NOMO-1 treated with dmso at 0.1 percent for 144 hours (cell line): ENCODE measurements around the gene LOXL4.

Experiments used
- DNase-seq: peaks from one replicate; lab custom pipeline; 2025; ENCODE audit not compliant: unreplicated experiment; lab: John Stamatoyannopoulos, UW

LOXL4 gene

DNA sequence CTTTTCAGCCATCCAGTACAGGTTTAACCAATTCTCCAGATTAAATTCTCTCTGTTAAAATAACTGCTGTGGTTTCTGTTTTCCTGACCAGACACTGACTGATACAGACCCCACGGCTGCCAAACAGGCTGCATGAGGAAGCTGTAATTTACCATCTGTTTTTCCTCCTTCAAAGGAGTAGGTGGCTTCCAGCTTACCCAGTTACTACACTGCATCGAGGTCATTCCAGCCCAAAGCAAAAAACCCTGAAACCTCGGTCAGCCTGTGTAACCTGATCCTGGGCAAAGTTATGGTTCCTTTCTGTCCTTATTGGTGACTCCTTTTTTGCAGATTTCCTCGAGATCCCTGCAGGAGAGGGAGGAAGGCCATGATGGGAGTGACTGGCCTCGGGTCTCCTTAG is 27.9 kb upstream of the LOXL4 start:
- DNase-seq, result no peak

GRCh38 chr10:98295401-98295811 is 27.4 kb upstream of the LOXL4 start:
- DNase-seq, result peak; percentile 24

- no peak for DNase-seq
These were observed 26.3 kb upstream of the LOXL4 start for GRCh38 chr10:98294270-98294627.

GRCh38 chr10:98293550-98294269 is 25.7 kb upstream of the LOXL4 start:
- no peak for DNase-seq

- DNase-seq, result no peak
These were observed 25.0 kb upstream of the LOXL4 start for GRCh38 chr10:98292971-98293370.

DNA sequence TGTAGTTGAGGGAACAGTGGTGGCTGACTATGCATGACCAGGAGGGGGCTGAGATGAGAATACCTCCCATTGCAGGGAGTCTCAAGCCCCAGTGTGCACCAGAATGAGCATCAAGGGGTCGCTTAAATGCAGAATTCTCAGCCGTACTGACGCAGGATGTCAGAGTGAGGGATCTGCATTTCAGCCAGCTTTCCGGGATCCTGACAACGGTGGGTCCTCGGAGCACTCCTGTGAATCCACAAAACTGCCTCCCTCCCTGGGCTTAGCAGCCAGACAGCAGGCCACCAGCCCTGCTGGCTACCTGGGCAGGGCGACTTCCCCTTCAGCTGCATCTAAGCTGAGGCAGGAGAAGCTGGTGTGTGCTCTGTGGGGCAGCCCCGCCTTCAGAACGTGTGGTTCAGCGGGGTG is 21.8 kb upstream of the LOXL4 start:
- DNase-seq, result no peak

DNA sequence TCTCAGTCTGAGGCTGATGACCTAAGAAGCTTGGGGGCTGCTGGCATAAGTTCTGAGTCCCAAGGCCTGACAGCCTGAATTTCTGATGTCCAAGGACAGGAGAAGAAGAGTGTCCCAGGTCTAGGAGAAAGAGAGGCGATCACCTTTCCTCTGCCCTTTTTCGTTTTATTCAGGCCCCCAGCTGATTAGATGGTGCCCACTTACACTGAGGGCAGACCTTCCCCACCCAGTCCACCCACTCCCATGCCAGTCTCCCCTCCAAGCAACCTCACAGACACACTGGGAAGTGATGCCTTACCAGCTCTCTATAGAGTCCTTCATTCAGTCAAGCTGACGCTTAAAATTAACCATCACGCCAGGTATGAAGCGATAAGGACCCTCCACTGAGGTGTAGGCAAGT is 19.3 kb upstream of the LOXL4 start:
- no peak for DNase-seq

DNA sequence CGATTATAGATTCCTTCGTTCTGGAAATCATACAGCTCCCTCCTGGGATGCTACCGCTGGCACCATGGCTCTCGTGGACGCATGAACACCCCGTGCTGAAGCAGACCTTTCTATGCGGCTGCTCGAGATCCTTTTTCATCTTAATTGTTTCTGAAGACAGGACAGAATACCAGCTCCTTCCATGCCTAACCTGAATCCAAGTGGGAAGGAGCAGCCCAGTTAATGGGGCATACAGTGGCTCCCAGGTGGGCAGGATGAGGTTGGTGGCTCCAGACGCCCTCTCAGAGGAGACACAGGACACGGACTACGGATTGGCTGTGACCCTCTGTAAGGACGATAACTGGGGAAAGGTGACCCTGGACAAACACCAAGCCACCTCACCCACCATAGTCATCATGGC is 18.4 kb upstream of the LOXL4 start:
- no peak for DNase-seq

DNA sequence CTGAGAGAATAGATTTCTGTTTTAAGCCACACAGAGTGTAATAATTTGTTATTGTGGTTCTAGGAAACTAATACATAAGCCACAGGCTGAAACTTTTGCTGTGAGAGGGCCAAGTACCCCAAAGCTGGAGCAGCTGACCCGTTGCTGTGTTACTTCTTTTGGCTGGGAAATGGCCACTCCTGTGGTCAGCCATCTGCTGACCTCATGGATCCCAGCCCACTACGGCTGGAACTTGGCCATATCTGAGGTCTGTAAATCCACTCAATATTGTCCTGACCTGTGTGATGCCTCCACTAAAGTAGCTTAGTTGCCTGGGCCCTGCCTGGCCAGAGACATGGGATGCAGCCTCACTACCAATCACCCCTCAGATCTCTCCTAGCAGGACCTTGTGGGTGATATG is 17.4 kb upstream of the LOXL4 start:
- no peak for DNase-seq

GRCh38 chr10:98276311-98276710 is 8.3 kb upstream of the LOXL4 start:
- DNase-seq, result no peak

DNA sequence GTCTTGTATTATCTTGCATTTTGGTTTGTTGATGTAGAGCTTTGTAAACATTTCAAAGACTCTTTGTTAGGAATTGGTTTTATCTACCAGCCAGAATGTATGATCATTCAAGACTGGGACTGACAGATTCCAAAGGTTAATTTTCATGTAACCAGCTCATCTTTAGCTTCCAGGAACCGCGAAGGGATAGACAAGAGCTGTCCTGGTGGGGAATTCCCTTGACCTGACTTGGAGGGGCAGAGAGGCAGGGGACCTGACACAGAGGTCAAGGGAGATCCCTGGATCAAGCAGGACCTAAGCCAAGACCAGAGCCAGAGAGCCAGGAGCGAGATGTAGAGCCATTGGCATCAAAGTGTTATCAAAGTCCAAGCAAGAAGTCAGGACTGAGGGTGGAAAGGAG is 6.6 kb upstream of the LOXL4 start:
- no peak for DNase-seq

- DNase-seq, result no peak
These were observed 5.3 kb upstream of the LOXL4 start for GRCh38 chr10:98273057-98273850.

DNA sequence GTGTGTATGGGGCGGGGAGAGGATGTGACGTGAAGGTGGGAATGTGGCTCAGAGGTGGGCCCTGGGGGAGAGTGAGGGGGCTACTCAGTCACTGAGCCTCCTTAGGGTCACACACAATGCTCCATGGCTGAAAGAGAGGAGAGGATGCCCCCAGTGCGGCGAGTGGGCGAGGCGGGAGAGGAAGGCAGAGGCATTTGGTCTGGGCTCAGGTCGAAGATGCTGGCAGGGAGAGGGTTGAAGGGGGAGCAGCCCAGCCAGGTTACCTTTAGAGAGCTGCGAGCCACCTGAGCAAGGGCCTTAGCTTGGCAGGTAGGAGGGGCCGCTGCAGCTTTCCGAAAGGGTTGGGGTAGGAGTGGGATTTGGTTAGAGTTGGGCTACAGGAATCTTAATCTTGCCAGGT is 4.7 kb upstream of the LOXL4 start:
- DNase-seq, result no peak

GRCh38 chr10:98272245-98272644 is 4.3 kb upstream of the LOXL4 start:
- DNase-seq, result no peak

DNA sequence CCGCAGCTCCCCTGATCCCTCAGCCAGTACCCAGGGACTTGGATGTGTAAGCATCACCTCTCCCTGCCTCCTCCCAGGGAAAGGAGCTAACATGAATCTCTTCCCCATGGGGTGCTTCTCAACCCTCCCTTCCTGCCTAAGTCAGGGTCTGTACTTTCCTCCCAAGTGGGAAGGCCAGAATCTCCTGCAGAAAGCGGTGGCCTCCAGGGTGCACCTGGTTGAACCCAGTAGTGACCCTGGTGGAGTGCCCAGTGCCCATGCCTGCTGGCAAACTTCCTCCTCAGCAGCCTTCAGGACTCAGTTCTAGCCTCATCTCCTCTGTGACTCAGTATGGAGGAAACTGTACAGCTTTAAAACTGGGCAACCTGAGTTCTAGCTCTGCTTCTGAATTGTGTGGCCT is 2.8 kb upstream of the LOXL4 start:
- DNase-seq, result no peak

GRCh38 chr10:98270073-98270740 is 2.2 kb upstream of the LOXL4 start:
- DNase-seq, result no peak

DNA sequence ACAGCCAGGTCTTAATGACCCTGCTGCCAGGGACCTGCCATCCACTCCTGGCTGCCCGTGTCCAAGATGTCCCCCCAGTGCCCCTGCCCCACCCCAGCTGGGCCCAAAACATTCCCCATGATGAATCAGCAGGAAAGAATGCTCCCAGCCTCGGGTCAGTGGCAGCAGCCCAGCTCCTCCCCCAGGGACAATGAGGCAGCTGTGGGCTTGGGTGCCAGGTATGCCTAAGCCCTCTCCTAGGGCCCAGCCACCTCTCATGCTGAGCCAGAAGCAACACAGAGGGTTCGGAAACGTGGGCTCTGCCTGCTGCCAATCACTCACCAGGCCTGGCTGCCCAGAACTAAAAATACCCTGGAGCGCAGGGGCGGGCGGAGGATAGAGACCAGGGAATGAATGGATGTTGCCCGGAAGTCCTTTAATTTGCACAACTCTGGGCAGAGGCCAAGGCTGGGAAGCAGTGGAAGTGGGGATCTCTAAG is 1.5 kb upstream of the LOXL4 start:
- no peak for DNase-seq

DNA sequence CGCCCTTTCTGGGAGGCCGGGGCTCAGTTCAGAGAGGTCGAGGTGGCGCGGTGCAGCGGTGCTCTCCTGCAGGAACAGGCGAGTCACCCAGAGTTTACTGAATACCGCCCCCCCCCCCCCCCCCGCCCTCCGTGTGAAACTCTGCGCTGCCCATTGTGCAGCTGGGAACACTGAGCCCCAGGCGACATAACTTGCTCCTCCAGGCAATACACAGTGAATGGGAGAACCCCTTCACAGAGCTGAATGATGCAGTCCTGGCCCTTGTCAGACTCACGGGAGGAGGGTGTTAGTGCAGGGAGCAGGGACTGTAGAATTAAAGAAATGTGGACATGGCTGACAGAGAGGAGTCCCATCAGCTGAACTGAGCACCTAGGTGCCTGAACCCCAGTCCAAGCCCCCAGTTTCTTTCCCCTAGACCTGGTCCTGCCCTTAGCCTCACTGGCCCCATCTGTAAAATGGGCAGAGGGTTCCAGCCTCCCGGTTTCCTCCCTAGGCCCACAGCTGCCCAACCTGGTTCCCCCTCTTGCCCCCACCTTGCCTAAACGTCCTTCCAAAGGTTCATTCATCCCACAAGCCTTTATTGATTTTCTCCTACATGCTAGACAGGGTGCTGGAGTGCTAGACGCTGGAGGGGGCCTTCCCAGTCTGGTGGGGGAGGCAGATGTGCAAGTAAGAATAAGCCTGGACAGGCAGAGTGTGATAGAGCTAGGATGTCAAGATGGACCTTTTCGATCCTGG is 869 bp upstream of the LOXL4 start:
- DNase-seq, result no peak

GRCh38 chr10:98267069-98267893 is 713 bp downstream of the LOXL4 start:
- no peak for DNase-seq

DNA sequence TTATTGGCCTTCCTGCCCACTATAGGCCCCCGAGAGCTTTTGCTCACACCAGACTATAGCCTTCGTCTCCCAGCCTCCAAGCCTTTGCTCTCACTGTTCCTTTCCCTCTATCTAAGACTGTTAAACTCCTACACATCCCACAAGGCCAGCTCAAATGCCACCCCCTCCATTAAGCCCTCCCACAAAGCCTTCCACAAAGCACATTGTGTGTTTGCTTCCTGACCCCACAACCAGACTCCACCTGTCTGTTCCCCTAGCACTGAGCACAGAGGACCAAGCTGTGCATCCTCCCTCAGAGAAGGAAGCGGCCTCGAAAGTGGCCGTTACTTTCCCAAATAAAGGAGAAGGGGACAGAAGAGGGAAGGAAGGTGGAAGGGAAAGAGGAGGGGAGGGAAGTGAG is 1.3 kb downstream of the LOXL4 start:
- no peak for DNase-seq
